ENCODE data around the gene AMACR.
"Not testable (repeated sequence)": the region's sequence is repeated elsewhere in the genome, so short reads cannot be mapped to it uniquely, and the experiment has no call there.

AMACR gene

GRCh38 chr5:33969572-33970452, 38.0 kb downstream of the AMACR start:
- H3K4me3 Mint-ChIP-seq: no peak overlapping the region

GRCh38 chr5:33968211-33969005, 39.4 kb downstream of the AMACR start:
- Mint-ChIP-seq H3K27ac (ENCODE audit: low read depth) (no peak overlapping the region), H3K4me1 (no peaks in the 10 kb centered on the region), H3K36me3 (ENCODE audit: insufficient read depth) (no peaks in the 10 kb centered on the region), H3K4me3 (no peak overlapping the region), H3K9me3 (no peaks in the 10 kb centered on the region), H3K27me3 (peaks cover 10% of the 10 kb centered on the region)
- no peak for DNase-seq (ENCODE audit: low spot score in 2 of 2)
- no peak for ATAC-seq (replicated peaks; ENCODE audit: extremely low read depth, poor library complexity, severe bottlenecking)

More at GRCh38 chr5:33969572-33970452, 38.0 kb downstream of the AMACR start:
- Mint-ChIP-seq H3K9me3 (no peaks in the 10 kb centered on the region), H3K36me3 (ENCODE audit: insufficient read depth) (no peaks in the 10 kb centered on the region), H3K27me3 (peaks cover 23% of the 10 kb centered on the region), H3K27ac (ENCODE audit: low read depth) (peak overlapping the region; percentile 70), H3K4me1 (no peaks in the 10 kb centered on the region)
- DNase-seq (ENCODE audit: low spot score in 2 of 2) (no peak), ATAC-seq (replicated peaks; ENCODE audit: extremely low read depth, poor library complexity, severe bottlenecking) (no peak)

GRCh38 chr5:33966805-33967204, 41.0 kb downstream of the AMACR start:
- H3K27ac Mint-ChIP-seq (ENCODE audit: low read depth): no peak overlapping the region
- H3K9me3 Mint-ChIP-seq: no peaks in the 10 kb centered on the region
- H3K4me1 Mint-ChIP-seq: no peaks in the 10 kb centered on the region
- H3K27me3 Mint-ChIP-seq: peaks cover under 1% of the 10 kb centered on the region
- H3K4me3 Mint-ChIP-seq: no peak overlapping the region
- no peak for DNase-seq (ENCODE audit: low spot score in 2 of 2)
- no peak for ATAC-seq (replicated peaks; ENCODE audit: extremely low read depth, poor library complexity, severe bottlenecking)
- no peaks in the 10 kb centered on the region for H3K36me3 Mint-ChIP-seq (ENCODE audit: insufficient read depth)

DNA sequence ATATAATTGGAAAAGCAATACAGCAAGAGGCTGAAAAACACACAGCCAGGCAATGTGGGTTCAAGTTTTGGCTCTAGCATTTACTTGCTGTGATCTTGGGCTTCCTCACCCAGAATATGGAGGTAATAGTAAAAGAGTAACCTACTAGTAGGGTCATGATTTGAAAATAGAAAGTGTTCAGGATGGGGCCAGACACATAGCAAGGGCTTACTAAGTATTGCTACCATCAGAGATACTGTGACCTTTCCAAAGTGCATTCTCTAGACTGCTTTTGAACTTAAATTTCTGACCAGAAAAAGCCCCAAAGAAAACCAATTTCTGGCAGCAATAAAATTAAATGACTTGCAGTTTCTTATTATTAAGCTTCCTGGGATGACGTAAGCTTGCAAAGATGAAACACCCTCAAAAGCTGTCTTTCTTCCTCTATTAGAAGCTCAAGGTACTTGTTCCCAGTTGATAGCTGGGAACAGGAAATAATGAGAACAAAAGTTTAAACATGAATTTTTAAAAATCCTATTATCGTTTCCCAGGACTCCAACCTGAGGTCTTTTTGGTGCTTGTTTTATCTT, 43.6 kb downstream of the AMACR start:
- Mint-ChIP-seq H3K4me3 (no peak overlapping the region), H3K9me3 (no peaks in the 10 kb centered on the region), H3K4me1 (no peaks in the 10 kb centered on the region), H3K27ac (ENCODE audit: low read depth) (no peak overlapping the region), H3K27me3 (peaks cover 23% of the 10 kb centered on the region), H3K36me3 (ENCODE audit: insufficient read depth) (no peaks in the 10 kb centered on the region)
- no peak for DNase-seq (ENCODE audit: low spot score in 2 of 2)
- no peak for ATAC-seq (replicated peaks; ENCODE audit: extremely low read depth, poor library complexity, severe bottlenecking)

DNA sequence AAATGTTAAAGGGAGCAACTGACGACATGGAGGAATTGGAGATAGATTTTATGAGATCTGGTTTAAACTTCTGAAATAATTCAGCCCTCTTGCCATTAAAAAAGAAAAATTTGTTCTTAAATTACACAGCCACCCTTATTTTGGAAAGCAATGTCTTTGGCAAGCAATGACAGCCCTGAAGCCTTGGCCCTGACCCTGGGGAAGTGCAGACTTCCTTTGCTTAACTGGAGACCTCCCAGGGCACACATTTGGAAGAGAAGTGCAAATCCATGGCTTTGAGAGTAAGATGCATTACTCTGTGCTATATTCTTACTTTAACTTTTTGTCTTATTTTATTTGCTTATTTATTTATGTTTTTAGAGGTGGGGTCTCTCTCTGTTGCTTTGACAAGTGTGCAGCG, 49.7 kb downstream of the AMACR start:
- DNase-seq (ENCODE audit: low spot score in 2 of 2) (no peak), ATAC-seq (replicated peaks; ENCODE audit: extremely low read depth, poor library complexity, severe bottlenecking) (no peak)
- H3K27ac Mint-ChIP-seq (ENCODE audit: low read depth): no peak overlapping the region
- H3K36me3 Mint-ChIP-seq (ENCODE audit: insufficient read depth): peaks cover 2% of the 10 kb centered on the region
- no peak overlapping the region for H3K4me3 Mint-ChIP-seq
- H3K27me3 Mint-ChIP-seq: peaks cover 51% of the 10 kb centered on the region
- H3K4me1 Mint-ChIP-seq: no peaks in the 10 kb centered on the region
- no peaks in the 10 kb centered on the region for H3K9me3 Mint-ChIP-seq

DNA sequence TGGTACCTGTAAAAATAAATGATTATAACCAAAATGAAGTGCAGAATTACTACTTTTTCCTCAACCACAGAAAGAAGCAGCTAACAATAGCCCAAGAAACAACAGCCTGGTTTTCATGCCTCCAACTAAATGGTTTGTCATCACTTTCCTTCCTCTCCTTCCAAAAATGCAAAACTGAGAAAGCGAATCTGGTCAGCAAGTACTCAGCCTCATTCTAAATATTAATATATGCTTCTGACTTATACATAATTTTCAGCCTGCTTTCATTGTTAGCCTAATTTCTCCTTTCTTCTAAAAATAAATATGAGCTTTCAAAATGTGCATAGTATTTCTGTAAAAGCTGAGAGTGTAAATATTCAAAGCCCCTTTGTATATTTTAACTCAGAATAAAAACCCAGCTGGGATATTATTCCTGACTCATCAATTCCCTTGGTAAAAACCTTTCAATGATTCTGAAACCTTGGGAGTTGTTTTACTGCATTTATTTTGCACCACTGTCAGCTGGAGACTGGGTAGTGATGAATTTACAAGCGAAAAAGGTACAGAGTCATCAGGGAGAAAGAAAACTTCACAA, 50.2 kb downstream of the AMACR start:
- Mint-ChIP-seq H3K36me3 (ENCODE audit: insufficient read depth) (peaks cover 2% of the 10 kb centered on the region), H3K4me3 (no peak overlapping the region), H3K4me1 (no peaks in the 10 kb centered on the region), H3K27me3 (peaks cover 51% of the 10 kb centered on the region), H3K27ac (ENCODE audit: low read depth) (no peak overlapping the region), H3K9me3 (no peaks in the 10 kb centered on the region)
- DNase-seq (ENCODE audit: low spot score in 2 of 2): no peak
- no peak for ATAC-seq (replicated peaks; ENCODE audit: extremely low read depth, poor library complexity, severe bottlenecking)

- not testable (repeated sequence) for H3K36me3 Mint-ChIP-seq (ENCODE audit: insufficient read depth); H3K4me1 Mint-ChIP-seq; H3K4me3 Mint-ChIP-seq; H3K9me3 Mint-ChIP-seq; DNase-seq (ENCODE audit: low spot score in 2 of 2); ATAC-seq (replicated peaks; ENCODE audit: extremely low read depth, poor library complexity, severe bottlenecking); H3K27ac Mint-ChIP-seq (ENCODE audit: low read depth)
- peaks cover 11% of the 10 kb centered on the region for H3K27me3 Mint-ChIP-seq
These were observed 55.7 kb downstream of the AMACR start for GRCh38 chr5:33952175-33952574.

- DNase-seq (ENCODE audit: low spot score in 2 of 2) (no peak), ATAC-seq (replicated peaks; ENCODE audit: extremely low read depth, poor library complexity, severe bottlenecking) (no peak)
- Mint-ChIP-seq H3K4me3 (no peak overlapping the region), H3K27me3 (peaks cover 52% of the 10 kb centered on the region), H3K4me1 (no peaks in the 10 kb centered on the region), H3K36me3 (ENCODE audit: insufficient read depth) (no peaks in the 10 kb centered on the region), H3K27ac (ENCODE audit: low read depth) (no peak overlapping the region), H3K9me3 (no peaks in the 10 kb centered on the region)
These were observed 63.2 kb downstream of the AMACR start for GRCh38 chr5:33944543-33945132.

DNA sequence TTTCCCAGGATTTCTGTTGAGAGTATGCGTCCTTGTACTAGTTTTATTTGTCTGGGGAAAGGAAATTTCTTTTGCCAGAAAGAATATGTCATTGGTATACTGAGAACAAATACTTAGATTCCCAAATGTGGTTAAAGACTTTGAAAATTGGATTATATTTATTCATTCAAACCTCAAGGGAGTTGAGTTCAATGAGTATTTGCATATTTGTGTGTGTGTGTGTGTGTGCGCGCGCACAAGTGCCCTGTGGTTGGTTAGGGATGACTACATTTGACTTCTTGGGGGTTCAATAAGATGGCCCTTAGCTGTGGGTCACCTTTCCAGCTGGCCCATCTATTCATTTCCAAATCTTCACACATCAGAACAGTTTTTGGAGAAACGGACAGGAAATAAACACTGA, 66.8 kb downstream of the AMACR start:
- ATAC-seq (replicated peaks; ENCODE audit: extremely low read depth, poor library complexity, severe bottlenecking): no peak
- H3K36me3 Mint-ChIP-seq (ENCODE audit: insufficient read depth): no peaks in the 10 kb centered on the region

DNA sequence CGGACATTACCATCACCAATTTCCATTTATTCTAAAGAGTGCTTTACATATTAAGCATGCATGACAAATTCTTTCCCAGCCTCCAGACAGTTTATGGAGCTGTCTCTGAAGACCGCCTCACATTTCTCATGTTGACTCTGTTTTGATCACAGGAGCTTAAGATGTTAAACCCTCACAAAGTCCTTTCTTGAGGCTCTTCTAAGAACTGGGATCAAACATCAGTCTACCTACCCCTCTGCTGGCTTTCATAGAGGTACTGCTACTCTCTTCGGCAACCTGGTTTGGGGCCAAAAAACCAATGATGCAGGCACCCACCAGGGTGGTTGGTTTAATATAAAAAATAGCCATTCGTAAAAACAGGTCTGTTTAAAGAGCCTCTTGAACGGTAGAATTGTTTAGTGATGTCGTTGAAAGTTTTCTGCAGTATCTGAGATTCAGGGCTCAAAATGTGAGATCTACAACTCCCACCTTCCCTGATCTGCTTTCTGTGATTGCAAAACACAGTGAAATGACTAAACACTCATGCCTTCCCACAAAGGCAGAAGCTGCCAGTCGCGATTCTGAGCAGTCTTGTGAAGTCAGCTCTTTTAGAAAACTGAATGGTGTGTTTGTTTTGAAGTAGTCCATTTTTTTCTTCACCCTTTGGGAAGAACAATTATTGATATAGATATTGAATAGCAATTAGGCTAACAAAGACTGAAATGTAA, 68.1 kb downstream of the AMACR start:
- Mint-ChIP-seq H3K36me3 (ENCODE audit: insufficient read depth) (no peaks in the 10 kb centered on the region), H3K4me1 (no peaks in the 10 kb centered on the region), H3K27me3 (peaks cover 73% of the 10 kb centered on the region), H3K27ac (ENCODE audit: low read depth) (no peak overlapping the region), H3K9me3 (no peaks in the 10 kb centered on the region), H3K4me3 (no peak overlapping the region)
- DNase-seq (ENCODE audit: low spot score in 2 of 2) (no peak), ATAC-seq (replicated peaks; ENCODE audit: extremely low read depth, poor library complexity, severe bottlenecking) (no peak)

More for the DNA sequence above, 66.8 kb downstream of the AMACR start:
- DNase-seq (ENCODE audit: low spot score in 2 of 2): no peak
- no peak overlapping the region for H3K4me3 Mint-ChIP-seq
- no peak overlapping the region for H3K27ac Mint-ChIP-seq (ENCODE audit: low read depth)
- peaks cover 71% of the 10 kb centered on the region for H3K27me3 Mint-ChIP-seq
- H3K4me1 Mint-ChIP-seq: no peaks in the 10 kb centered on the region
- no peaks in the 10 kb centered on the region for H3K9me3 Mint-ChIP-seq

GRCh38 chr5:33938881-33939280, 69.0 kb downstream of the AMACR start:
- no peaks in the 10 kb centered on the region for H3K4me1 Mint-ChIP-seq
- ATAC-seq (replicated peaks; ENCODE audit: extremely low read depth, poor library complexity, severe bottlenecking) (no peak), DNase-seq (ENCODE audit: low spot score in 2 of 2) (no peak)
- no peak overlapping the region for H3K27ac Mint-ChIP-seq (ENCODE audit: low read depth)
- no peaks in the 10 kb centered on the region for H3K36me3 Mint-ChIP-seq (ENCODE audit: insufficient read depth)
- H3K4me3 Mint-ChIP-seq: no peak overlapping the region
- peaks cover 73% of the 10 kb centered on the region for H3K27me3 Mint-ChIP-seq
- H3K9me3 Mint-ChIP-seq: no peaks in the 10 kb centered on the region

DNA sequence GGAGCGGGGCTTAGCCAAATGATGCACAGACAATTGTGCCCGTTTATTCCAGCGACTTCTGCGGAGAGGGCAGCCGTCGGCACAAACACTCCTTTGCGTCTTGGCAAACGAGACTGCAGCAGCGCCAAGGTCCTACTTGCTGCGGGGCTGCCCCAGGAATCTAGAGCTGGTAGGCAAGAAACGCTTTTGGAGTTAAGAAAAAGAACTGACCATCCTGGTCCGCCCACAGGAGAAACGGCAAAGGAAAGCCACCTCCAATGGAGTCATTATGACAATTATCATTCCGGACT, 69.4 kb downstream of the AMACR start:
- H3K27me3 Mint-ChIP-seq: peaks cover 69% of the 10 kb centered on the region
- no peaks in the 10 kb centered on the region for H3K36me3 Mint-ChIP-seq (ENCODE audit: insufficient read depth)
- no peak for DNase-seq (ENCODE audit: low spot score in 2 of 2)
- no peak for ATAC-seq (replicated peaks; ENCODE audit: extremely low read depth, poor library complexity, severe bottlenecking)
- H3K4me1 Mint-ChIP-seq: no peaks in the 10 kb centered on the region
- H3K9me3 Mint-ChIP-seq: no peaks in the 10 kb centered on the region
- no peak overlapping the region for H3K4me3 Mint-ChIP-seq
- H3K27ac Mint-ChIP-seq (ENCODE audit: low read depth): no peak overlapping the region

Measured in central memory CD8-positive, alpha-beta T cell (primary cell).